Measurements from ENCODE around the gene PCID2.

DNA sequence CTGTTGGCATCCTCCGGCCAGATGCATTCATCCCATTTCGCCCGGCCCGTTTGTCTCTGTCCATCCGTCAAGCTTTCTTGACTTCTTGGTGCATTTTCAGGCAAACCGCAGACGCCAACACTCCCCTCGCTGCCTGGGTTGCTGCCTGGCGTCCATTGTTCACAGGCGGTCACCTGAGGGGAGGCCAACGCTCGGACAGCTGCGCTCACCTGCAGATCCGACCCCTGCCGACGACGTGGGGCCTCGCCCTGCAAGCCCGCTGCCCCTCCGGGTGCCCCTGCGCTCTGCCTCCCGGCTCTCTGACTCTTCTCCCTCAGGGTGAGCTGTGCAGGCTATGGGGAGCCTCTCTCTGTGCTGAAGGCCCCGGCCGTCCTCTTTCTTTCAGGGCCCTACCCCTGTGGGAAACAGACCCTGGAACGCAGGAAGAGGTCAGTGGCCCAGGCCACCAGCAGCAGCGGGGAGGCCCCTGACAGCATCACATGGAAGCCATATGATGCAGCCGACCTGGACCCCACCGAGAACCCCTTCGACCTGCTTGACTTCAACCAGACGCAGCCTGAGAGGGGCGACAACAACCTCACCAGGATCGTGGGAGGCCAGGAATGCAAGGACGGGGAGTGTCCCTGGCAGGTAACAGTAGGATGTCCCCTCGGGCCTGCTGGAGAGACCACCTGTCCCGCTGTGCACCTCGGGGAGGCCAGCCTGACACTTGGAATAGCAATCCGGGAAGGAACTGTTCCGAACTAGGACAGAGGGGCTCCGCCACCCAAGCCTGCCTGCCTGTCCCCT, 64.8 kb downstream of the PCID2 start:
- TF ChIP-seq, protein P1, sequence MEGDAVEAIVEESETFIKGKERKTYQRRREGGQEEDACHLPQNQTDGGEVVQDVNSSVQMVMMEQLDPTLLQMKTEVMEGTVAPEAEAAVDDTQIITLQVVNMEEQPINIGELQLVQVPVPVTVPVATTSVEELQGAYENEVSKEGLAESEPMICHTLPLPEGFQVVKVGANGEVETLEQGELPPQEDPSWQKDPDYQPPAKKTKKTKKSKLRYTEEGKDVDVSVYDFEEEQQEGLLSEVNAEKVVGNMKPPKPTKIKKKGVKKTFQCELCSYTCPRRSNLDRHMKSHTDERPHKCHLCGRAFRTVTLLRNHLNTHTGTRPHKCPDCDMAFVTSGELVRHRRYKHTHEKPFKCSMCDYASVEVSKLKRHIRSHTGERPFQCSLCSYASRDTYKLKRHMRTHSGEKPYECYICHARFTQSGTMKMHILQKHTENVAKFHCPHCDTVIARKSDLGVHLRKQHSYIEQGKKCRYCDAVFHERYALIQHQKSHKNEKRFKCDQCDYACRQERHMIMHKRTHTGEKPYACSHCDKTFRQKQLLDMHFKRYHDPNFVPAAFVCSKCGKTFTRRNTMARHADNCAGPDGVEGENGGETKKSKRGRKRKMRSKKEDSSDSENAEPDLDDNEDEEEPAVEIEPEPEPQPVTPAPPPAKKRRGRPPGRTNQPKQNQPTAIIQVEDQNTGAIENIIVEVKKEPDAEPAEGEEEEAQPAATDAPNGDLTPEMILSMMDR (IDR thresholded peaks at IDR 0.05): no peak
- no peak for TF ChIP-seq POLR2A (IDR thresholded peaks at IDR 0.05)
